Measurements from ENCODE around the gene TRNAU1AP. TPM values are rescaled to one million over a fixed set of nuclear protein-coding genes. Genes with fewer than 3 reads are reported as not detected.
"Not testable (repeated sequence)": the region's sequence is repeated elsewhere in the genome, so short reads cannot be mapped to it uniquely, and the experiment has no call there.

TRNAU1AP gene
- polyA plus RNA-seq, 12 donors: 17.0 to 24.4 (median 20.4) TPM; not detected in 2

- DNase-seq: not testable (repeated sequence)
These were observed 20.0 kb downstream of the TRNAU1AP start for GRCh38 chr1:28572891-28573290.

GRCh38 chr1:28573564-28573963, 20.7 kb downstream of the TRNAU1AP start:
- no peak for DNase-seq

GRCh38 chr1:28577052-28577678, 24.3 kb downstream of the TRNAU1AP start:
- no peak for DNase-seq

- no peak for DNase-seq
These were observed 25.1 kb downstream of the TRNAU1AP start for GRCh38 chr1:28577738-28578536.

GRCh38 chr1:28578696-28579218, 25.9 kb downstream of the TRNAU1AP start:
- no peak for DNase-seq

- no peak for DNase-seq
These were observed 26.5 kb downstream of the TRNAU1AP start for GRCh38 chr1:28579401-28579800.

- no peak for DNase-seq
These were observed 28.0 kb downstream of the TRNAU1AP start for GRCh38 chr1:28580722-28581530.

GRCh38 chr1:28581531-28582247, 28.8 kb downstream of the TRNAU1AP start:
- peak; percentile 96 for DNase-seq

GRCh38 chr1:28582248-28582615, 29.3 kb downstream of the TRNAU1AP start:
- no peak for DNase-seq

GRCh38 chr1:28586585-28587391, 33.9 kb downstream of the TRNAU1AP start:
- not testable (repeated sequence) for DNase-seq

- DNase-seq: peak; percentile 52
These were observed 38.9 kb downstream of the TRNAU1AP start, which contains the start of gene RAB42 for GRCh38 chr1:28591708-28592320. TSS of gene RAB42 (plus strand) at chr1:28592265. CDS start at chr1:28592512, 247 bp downstream.

GRCh38 chr1:28592321-28593071, 39.6 kb downstream of the TRNAU1AP start:
- no peak for DNase-seq

GRCh38 chr1:28593988-28594356, 41.1 kb downstream of the TRNAU1AP start:
- not testable (repeated sequence) for DNase-seq

GRCh38 chr1:28594686-28595411, 42.0 kb downstream of the TRNAU1AP start:
- peak; percentile 48 for DNase-seq

GRCh38 chr1:28595412-28596191, 42.7 kb downstream of the TRNAU1AP start:
- no peak for DNase-seq

GRCh38 chr1:28596276-28596675, 43.4 kb downstream of the TRNAU1AP start:
- not testable (repeated sequence) for DNase-seq

GRCh38 chr1:28601696-28602095, 48.8 kb downstream of the TRNAU1AP start:
- no peak for DNase-seq
